Activated CD4-positive, alpha-beta T cell treated with anti-CD3 and anti-CD28 coated beads for 36 hours (primary cell): ENCODE measurements around the gene NEDD9. TPM values are rescaled to one million over a fixed set of nuclear protein-coding genes. Genes with fewer than 3 reads are reported as not detected.
A peak's percentile ranks its signal among the peaks of the same experiment; 100 is the strongest.

Experiments
- ATAC-seq: fragments of 200-7000 bp; cut with Tn5 transposase; one replicate; pipeline ENCODE4 v1.10.0; 2021; ENCODE audit warnings: mild to moderate bottlenecking, moderate library complexity
- CTCF ChIA-PET: fragments of 350-600 bp; sonication (Branson Sonifier 250); formaldehyde crosslinking; loops from one replicate; lab custom pipeline; 2021; ENCODE audit warnings: antibody characterized with exemption; lab: Charles Lee
- POLR2A ChIA-PET: fragments of 350-600 bp; sonication (Branson Sonifier 250); formaldehyde crosslinking; loops from one replicate; lab custom pipeline; 2021; ENCODE audit warnings: antibody characterized with exemption, inconsistent platforms; lab: Charles Lee
- DNase-seq: peaks from one replicate; pipeline ENCODE4 v3.0.0-alpha.2; 2020
- H3K27ac Mint-ChIP-seq: one replicate; pipeline ENCODE4 v1.8.0; 2021; ENCODE audit warnings: mixed read lengths
- H3K27me3 Mint-ChIP-seq: one replicate; pipeline ENCODE4 v1.8.0; 2021; ENCODE audit warnings: mixed read lengths
- H3K36me3 Mint-ChIP-seq: one replicate; pipeline ENCODE4 v1.8.0; 2021; ENCODE audit warnings: low read depth, mixed read lengths
- H3K4me1 Mint-ChIP-seq: one replicate; pipeline ENCODE4 v1.8.0; 2021; ENCODE audit warnings: mixed read lengths
- H3K4me3 Mint-ChIP-seq: one replicate; pipeline ENCODE4 v1.8.0; 2021; ENCODE audit warnings: mild to moderate bottlenecking, moderate library complexity, mixed read lengths
- H3K9me3 Mint-ChIP-seq: one replicate; pipeline ENCODE4 v1.8.0; 2021; ENCODE audit warnings: low read depth, mixed read lengths
- intact Hi-C, 2 experiments: fragments of 100-400 bp; cut with DNase I in 1 of 2; cut with micrococcal nuclease in 1 of 2; formaldehyde crosslinking; loops; one replicate each; pipeline versions ENCODE4 v1.14.2 to v1.15.1; 2022 to 2024; cut with DNase I, micrococcal nuclease
- total RNA-seq, 2 experiments: library from RNA; stranded (reverse); gene quantifications; one replicate each; pipeline ENCODE4 v1.2.3, GENCODE V29; 2021

NEDD9 gene
- total RNA-seq, 2 experiments from 2014 or later: 23.6 to 27.3 TPM

DNA sequence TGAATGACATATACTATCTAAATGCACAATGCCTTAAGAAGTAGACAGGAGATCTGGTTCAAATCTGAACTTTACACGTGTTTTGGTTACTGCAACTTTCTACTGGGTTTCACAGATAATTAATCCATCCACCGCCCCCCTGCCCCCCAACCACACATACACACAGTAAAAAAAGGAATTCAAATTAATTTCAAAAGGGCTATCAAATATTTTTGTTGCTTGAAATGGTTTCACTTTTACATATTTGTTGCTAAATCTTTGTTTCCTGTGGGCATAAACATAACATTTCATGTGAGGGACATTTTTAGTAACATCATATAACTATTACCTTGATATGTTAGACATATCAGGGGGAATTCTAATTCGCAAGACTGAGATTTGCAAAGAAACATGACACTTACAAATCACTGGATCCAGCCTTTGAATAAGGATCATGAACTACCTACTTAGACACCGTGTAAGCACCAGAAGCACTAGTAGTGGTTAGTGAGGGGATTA lies 7.5 kb downstream of the NEDD9 start:
- H3K36me3 Mint-ChIP-seq: peaks cover 26% of the 10 kb centered on the region
- POLR2A ChIA-PET: interaction anchor here (0.6 to 0.7 kb wide), 2 partner anchors 206 to 212 kb away, joined by 3 to 4 read pairs; no protein-coding TSS in a partner anchor
- H3K9me3 Mint-ChIP-seq: no peaks in the 10 kb centered on the region
- H3K4me3 Mint-ChIP-seq: peak overlapping the region; percentile 10
- H3K27ac Mint-ChIP-seq: peak overlapping the region; percentile 75
- ATAC-seq: peak; percentile 5
- CTCF ChIA-PET: interaction anchor here (0.7 to 1.4 kb wide), 4 partner anchors 60 to 358 kb away, joined by 3 read pairs; no protein-coding TSS in a partner anchor
- peak; percentile 23 for DNase-seq
- intact Hi-C loops: loop anchor here (1.0 to 2.0 kb wide), 3 partner anchors 144 to 188 kb away; no protein-coding TSS in a partner anchor
- H3K4me1 Mint-ChIP-seq: peaks cover 53% of the 10 kb centered on the region
- no peaks in the 10 kb centered on the region for H3K27me3 Mint-ChIP-seq

DNA sequence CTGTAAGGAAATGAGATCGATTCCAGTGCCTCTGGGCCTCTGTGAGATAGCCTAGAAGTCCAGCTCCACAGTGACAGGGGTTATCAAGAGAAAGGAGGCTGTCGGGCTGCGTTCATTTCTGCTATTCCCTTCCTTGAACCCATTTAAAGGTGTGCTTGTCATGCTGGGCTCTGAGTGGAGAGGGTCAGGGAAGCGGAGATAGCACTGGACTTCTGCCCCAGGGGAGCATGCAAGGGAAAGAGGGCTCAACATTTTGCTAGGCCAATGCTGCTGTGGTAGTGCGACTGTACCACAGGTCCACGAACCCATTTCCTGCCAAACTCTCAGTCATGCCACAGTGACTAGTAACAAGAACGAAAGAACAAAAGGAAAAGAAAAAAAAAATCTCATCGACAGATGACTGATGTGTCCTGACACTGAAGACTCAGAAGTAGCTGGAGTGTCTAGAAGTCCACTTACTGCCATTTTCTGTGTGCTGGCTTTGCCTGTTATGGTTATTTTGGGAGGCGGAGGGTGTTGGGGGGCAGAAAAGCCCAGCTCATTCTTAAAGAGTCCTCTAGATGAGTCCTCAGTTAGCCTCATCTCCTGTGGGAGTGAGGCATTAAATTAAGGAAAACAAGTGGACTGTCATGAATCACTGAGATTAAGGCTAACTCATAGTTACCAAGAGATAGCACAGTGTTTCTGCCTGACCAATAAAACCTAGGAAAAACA lies 8.1 kb downstream of the NEDD9 start:
- peaks cover 51% of the 10 kb centered on the region for H3K4me1 Mint-ChIP-seq
- peak overlapping the region; percentile 75 for H3K27ac Mint-ChIP-seq
- intact Hi-C loops: loop anchor here (1.0 to 2.0 kb wide), 3 partner anchors 144 to 188 kb away; no protein-coding TSS in a partner anchor
- ChIA-PET POLR2A (interaction anchor here (0.6 to 0.7 kb wide), 2 partner anchors 207 to 213 kb away, joined by 3 to 4 read pairs; no protein-coding TSS in a partner anchor), CTCF (interaction anchor here (0.7 to 1.4 kb wide), 6 partner anchors 25 to 764 kb away, joined by 3 read pairs; no protein-coding TSS in a partner anchor)
- peak overlapping the region; percentile 10 for H3K4me3 Mint-ChIP-seq
- H3K9me3 Mint-ChIP-seq: no peaks in the 10 kb centered on the region
- H3K36me3 Mint-ChIP-seq: peaks cover 23% of the 10 kb centered on the region
- DNase-seq: peak; percentile 67
- no peaks in the 10 kb centered on the region for H3K27me3 Mint-ChIP-seq
- peak; percentile 94 for ATAC-seq

- DNase-seq: no peak
- Mint-ChIP-seq H3K4me1 (peaks cover 58% of the 10 kb centered on the region), H3K27me3 (no peaks in the 10 kb centered on the region), H3K36me3 (peaks cover 24% of the 10 kb centered on the region), H3K4me3 (no peak overlapping the region), H3K9me3 (no peaks in the 10 kb centered on the region), H3K27ac (no peak overlapping the region)
- intact Hi-C loops: no loop called here
- POLR2A ChIA-PET: no interaction called here
- CTCF ChIA-PET: interaction anchor here (0.7 to 1.4 kb wide), 4 partner anchors 24 to 765 kb away, joined by 3 to 5 read pairs (median 3); no protein-coding TSS in a partner anchor
- ATAC-seq: no peak
Observed at GRCh38 chr6:11223286-11223864, 9.1 kb downstream of the NEDD9 start.

DNA sequence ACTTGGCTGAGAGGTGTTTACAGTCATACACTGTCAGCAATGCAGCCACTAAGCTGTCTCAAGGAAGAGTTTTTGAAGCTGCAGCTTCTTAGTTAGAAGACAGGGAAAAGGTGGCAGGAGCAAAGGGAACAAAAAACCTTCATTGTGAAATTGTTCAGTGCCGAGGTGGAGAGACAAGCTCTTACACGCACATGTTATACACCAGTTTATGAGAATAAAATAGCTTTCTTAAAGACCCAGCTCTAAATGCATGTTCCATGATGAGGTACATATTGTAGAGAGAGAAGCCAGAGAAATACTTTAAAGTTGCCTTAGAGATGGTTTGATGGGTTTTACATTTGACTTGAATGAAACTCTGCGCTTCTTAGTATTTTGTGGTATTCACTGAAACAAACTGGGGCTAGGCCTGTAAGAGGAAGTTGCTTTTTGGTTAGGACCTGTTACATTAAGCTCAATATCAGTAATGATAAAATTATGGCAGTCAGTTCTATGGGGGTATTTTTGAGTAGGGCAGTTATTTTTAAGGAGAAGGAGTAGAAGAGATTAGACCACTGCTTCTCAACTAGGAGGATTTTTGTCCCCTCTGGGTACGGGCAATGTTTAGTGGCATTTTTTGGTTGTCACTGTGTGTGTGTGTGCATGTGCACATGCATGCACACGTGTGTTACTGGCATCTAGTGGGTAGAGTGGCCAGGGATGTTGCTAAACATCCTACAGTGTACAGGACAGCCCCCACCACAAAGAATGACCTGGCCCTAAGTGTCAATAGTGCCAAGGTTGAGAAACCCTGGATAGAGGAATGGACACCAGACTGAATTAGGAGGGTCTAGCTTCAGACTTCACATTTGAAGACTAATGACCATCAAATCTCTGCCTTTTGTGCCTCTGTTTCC lies 9.8 kb downstream of the NEDD9 start:
- H3K27me3 Mint-ChIP-seq: no peaks in the 10 kb centered on the region
- no peak for DNase-seq
- no peak overlapping the region for H3K4me3 Mint-ChIP-seq
- no peak overlapping the region for H3K27ac Mint-ChIP-seq
- H3K4me1 Mint-ChIP-seq: peaks cover 65% of the 10 kb centered on the region
- intact Hi-C loops: no loop called here
- ChIA-PET POLR2A (no interaction called here), CTCF (interaction anchor here (0.7 to 1.2 kb wide), 2 partner anchors 109 to 159 kb away, joined by 4 to 5 read pairs; no protein-coding TSS in a partner anchor)
- no peak for ATAC-seq
- no peaks in the 10 kb centered on the region for H3K9me3 Mint-ChIP-seq
- H3K36me3 Mint-ChIP-seq: peaks cover 24% of the 10 kb centered on the region

- CTCF ChIA-PET: interaction anchor here (0.7 to 1.2 kb wide), 2 partner anchors 110 to 159 kb away, joined by 4 to 5 read pairs; no protein-coding TSS in a partner anchor
- H3K27me3 Mint-ChIP-seq: no peaks in the 10 kb centered on the region
- POLR2A ChIA-PET: no interaction called here
- DNase-seq: no peak
- H3K36me3 Mint-ChIP-seq: peaks cover 25% of the 10 kb centered on the region
- no peak overlapping the region for H3K4me3 Mint-ChIP-seq
- H3K9me3 Mint-ChIP-seq: no peaks in the 10 kb centered on the region
- intact Hi-C loops: no loop called here
- peaks cover 73% of the 10 kb centered on the region for H3K4me1 Mint-ChIP-seq
- ATAC-seq: no peak
- no peak overlapping the region for H3K27ac Mint-ChIP-seq
Observed at GRCh38 chr6:11221623-11222384, 10.7 kb downstream of the NEDD9 start.

DNA sequence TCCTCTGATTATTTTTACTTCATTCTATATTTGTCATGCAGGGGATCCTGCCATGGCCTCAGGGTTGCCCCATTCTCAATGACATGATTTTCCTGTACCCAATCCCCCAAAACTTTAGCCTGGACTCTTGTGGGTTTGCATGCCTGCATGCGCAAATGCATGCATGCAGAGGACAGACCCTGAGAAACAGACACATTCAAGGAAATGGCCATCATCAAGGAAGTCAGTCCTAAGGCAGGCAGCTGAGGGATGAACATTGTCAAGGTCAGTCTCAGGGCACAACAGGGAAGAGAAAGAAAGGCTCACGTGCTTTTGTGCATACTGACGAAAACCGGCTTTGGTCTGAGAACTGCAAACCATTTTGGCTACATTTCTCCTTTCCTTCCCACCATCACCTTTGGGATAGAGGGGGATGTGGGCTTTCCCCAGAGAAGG lies 13.1 kb downstream of the NEDD9 start:
- DNase-seq (no peak), ATAC-seq (no peak)
- POLR2A ChIA-PET: no interaction called here
- intact Hi-C loops: no loop called here
- peak overlapping the region; percentile 45 for H3K27ac Mint-ChIP-seq
- CTCF ChIA-PET: interaction anchor here (0.7 kb wide), 1 partner anchor 49 kb away, joined by 3 read pairs; no protein-coding TSS in a partner anchor
- no peaks in the 10 kb centered on the region for H3K27me3 Mint-ChIP-seq
- H3K4me3 Mint-ChIP-seq: no peak overlapping the region
- H3K36me3 Mint-ChIP-seq: peaks cover 21% of the 10 kb centered on the region
- peaks cover 59% of the 10 kb centered on the region for H3K4me1 Mint-ChIP-seq
- no peaks in the 10 kb centered on the region for H3K9me3 Mint-ChIP-seq

DNA sequence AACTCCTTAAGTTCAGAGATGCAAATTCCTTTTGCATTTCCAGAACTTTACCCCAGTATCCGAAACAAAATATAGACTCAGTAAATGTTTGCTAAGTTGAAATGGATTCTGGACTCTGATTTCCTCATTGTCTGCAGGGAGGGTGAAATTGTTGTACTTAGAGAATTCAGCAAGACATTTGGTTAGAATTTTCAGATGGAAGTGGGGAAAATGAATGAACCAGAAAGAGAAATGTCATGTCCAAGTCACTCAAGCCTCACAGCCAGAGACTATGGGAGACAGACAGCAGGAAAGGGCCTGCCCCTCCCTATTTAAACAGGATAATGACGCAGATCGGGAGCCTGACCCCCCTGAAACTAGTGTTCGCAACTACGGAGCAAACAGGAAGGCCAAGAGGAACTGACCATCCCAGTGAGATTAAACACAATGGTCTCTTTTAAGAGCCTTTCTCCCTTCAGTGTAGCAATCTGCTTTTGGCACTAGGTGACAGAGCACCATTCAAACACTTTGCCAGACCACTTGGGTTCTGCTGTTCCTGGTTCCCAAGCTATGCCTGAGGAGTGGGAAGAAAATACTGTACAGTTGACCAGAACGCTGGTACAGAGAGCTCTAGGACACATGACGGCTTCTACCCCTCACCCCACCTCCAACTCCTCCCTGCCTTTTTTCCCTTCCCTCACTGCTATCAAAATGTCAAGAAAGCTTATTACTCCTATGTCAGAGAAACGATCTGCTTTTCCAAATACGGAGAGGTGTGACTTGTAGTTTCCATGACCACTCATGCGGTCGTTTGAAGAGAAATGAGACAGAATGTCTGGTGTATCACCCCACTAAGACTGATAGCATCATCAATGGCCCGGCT lies 13.7 kb downstream of the NEDD9 start:
- H3K4me1 Mint-ChIP-seq: peaks cover 53% of the 10 kb centered on the region
- H3K27me3 Mint-ChIP-seq: no peaks in the 10 kb centered on the region
- no peak overlapping the region for H3K4me3 Mint-ChIP-seq
- CTCF ChIA-PET: interaction anchor here (1.2 kb wide), 1 partner anchor 278 kb away, joined by 3 read pairs; no protein-coding TSS in a partner anchor
- H3K36me3 Mint-ChIP-seq: peaks cover 19% of the 10 kb centered on the region
- peak overlapping the region; percentile 45 for H3K27ac Mint-ChIP-seq
- intact Hi-C loops: no loop called here
- no peaks in the 10 kb centered on the region for H3K9me3 Mint-ChIP-seq
- POLR2A ChIA-PET: interaction anchor here (1.2 kb wide), 1 partner anchor 14 kb away, joined by 3 read pairs; the partner anchor contains the start of gene NEDD9
- DNase-seq (peak; percentile 65), ATAC-seq (peak; percentile 69)

DNA sequence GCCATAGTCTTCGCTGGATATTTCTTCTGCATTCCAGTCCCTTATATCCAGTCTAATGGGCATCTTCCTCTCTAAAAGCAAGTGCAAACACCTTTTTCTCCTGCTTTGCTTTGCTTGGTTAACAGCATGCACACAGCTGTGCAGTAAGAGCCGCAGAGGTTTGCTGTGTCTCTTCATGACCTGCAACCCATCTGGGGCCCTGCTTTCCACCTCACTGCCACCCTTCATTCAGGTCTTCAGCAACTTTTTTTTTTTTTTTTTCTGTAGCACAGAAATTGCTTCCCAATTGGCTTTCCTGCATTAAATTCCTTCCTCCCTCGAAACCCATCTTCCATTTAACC lies 14.4 kb downstream of the NEDD9 start:
- intact Hi-C loops: no loop called here
- Mint-ChIP-seq H3K9me3 (no peaks in the 10 kb centered on the region), H3K27ac (no peak overlapping the region), H3K36me3 (peaks cover 19% of the 10 kb centered on the region), H3K4me1 (peaks cover 46% of the 10 kb centered on the region), H3K4me3 (no peak overlapping the region), H3K27me3 (no peaks in the 10 kb centered on the region)
- DNase-seq: no peak
- no peak for ATAC-seq
- CTCF ChIA-PET: interaction anchor here (0.7 to 1.2 kb wide), 3 partner anchors 31 to 279 kb away, joined by 3 read pairs; no protein-coding TSS in a partner anchor
- POLR2A ChIA-PET: interaction anchor here (1.2 kb wide), 1 partner anchor 15 kb away, joined by 3 read pairs; the partner anchor contains the start of gene NEDD9

- CTCF ChIA-PET: interaction anchor here (0.7 to 1.2 kb wide), 3 partner anchors 31 to 279 kb away, joined by 3 read pairs; no protein-coding TSS in a partner anchor
- DNase-seq (no peak), ATAC-seq (no peak)
- POLR2A ChIA-PET: interaction anchor here (1.2 kb wide), 1 partner anchor 15 kb away, joined by 3 read pairs; the partner anchor contains the start of gene NEDD9
- Mint-ChIP-seq H3K36me3 (peaks cover 22% of the 10 kb centered on the region), H3K27ac (no peak overlapping the region), H3K4me3 (no peak overlapping the region), H3K27me3 (no peaks in the 10 kb centered on the region), H3K4me1 (peaks cover 44% of the 10 kb centered on the region), H3K9me3 (no peaks in the 10 kb centered on the region)
- intact Hi-C loops: no loop called here
Observed at GRCh38 chr6:11217360-11218101, 14.9 kb downstream of the NEDD9 start.
